SJSA1 (cell line): ENCODE data around the gene FAM171A2. TPM values are rescaled to one million over a fixed set of nuclear protein-coding genes. Genes with fewer than 3 reads are reported as not detected.

Experiments used
- DNase-seq, 2 experiments: peaks; one replicate each; pipeline ENCODE4 v3.0.0-alpha.2; 2015 to 2020; ENCODE audit warnings: low spot score in 2 of 2, low read depth in 1 of 2
- H3K27ac ChIP-seq: fragments of 250-450 bp; sonication (Bioruptor Pico); 2 replicates; pipeline ENCODE4 v1.5.1; 2020; ENCODE audit warnings: mild to moderate bottlenecking, moderate library complexity
- H3K27me3 ChIP-seq: fragments of 250-450 bp; sonication (Bioruptor Pico); replicated peaks from 2 replicates; pipeline ENCODE4 v1.5.1; 2020; ENCODE audit warnings: mild to moderate bottlenecking, moderate library complexity
- H3K36me3 ChIP-seq: fragments of 250-450 bp; sonication (Bioruptor Pico); 2 replicates; pipeline ENCODE4 v1.5.1; 2020; ENCODE audit warnings: mild to moderate bottlenecking
- H3K4me1 ChIP-seq: fragments of 250-450 bp; sonication (Bioruptor Pico); replicated peaks from 2 replicates; pipeline ENCODE4 v1.6.1; 2021; ENCODE audit warnings: mild to moderate bottlenecking
- H3K4me3 ChIP-seq: fragments of 250-450 bp; sonication (Bioruptor Pico); 2 replicates; pipeline ENCODE4 v1.5.1; 2020; ENCODE audit warnings: mild to moderate bottlenecking
- H3K9me3 ChIP-seq: fragments of 250-450 bp; sonication (Bioruptor Pico); replicated peaks from 2 replicates; pipeline ENCODE4 v1.5.1; 2020; ENCODE audit warnings: mild to moderate bottlenecking
- total RNA-seq: library from RNA; depleted of rRNA; stranded (reverse); fragments of >200 nt; shearing (Covaris generic); gene quantifications from 2 replicates; pipeline ENCODE4 v1.2.3, GENCODE V29; 2014

FAM171A2 gene
- total RNA-seq, 1 experiment from 2014 or later = 6.9 TPM

GRCh38 chr17:44314524-44314868, 49.2 kb downstream of the FAM171A2 start:
- DNase-seq = no peak
- H3K27ac ChIP-seq = no peak overlapping the region
- peaks cover 6% of the 10 kb centered on the region for H3K36me3 ChIP-seq
- H3K4me3 ChIP-seq = no peak overlapping the region
- H3K27me3 ChIP-seq = peaks cover 59% of the 10 kb centered on the region
- peaks cover 5% of the 10 kb centered on the region; the same call in 1 of the 2 replicates for H3K4me1 ChIP-seq
- H3K9me3 ChIP-seq = no peaks in the 10 kb centered on the region; the same call in 1 of the 2 replicates

GRCh38 chr17:44314031-44314430, 49.6 kb downstream of the FAM171A2 start:
- Histone ChIP-seq H3K4me3 (no peak overlapping the region), H3K9me3 (no peaks in the 10 kb centered on the region; the same call in 1 of the 2 replicates), H3K4me1 (peaks cover 5% of the 10 kb centered on the region; the same call in 1 of the 2 replicates), H3K36me3 (peaks cover 2% of the 10 kb centered on the region; the same call in 1 of the 2 replicates), H3K27ac (no peak overlapping the region), H3K27me3 (peaks cover 64% of the 10 kb centered on the region)
- DNase-seq = no peak

GRCh38 chr17:44312396-44313104, 51.1 kb downstream of the FAM171A2 start:
- Histone ChIP-seq H3K4me3 (no peak overlapping the region), H3K27ac (no peak overlapping the region), H3K9me3 (no peaks in the 10 kb centered on the region; the same call in 1 of the 2 replicates), H3K4me1 (peaks cover 7% of the 10 kb centered on the region; the same call in 1 of the 2 replicates), H3K36me3 (no peaks in the 10 kb centered on the region), H3K27me3 (peaks cover 65% of the 10 kb centered on the region)
- no peak for DNase-seq

GRCh38 chr17:44311562-44312181, 52.0 kb downstream of the FAM171A2 start:
- no peaks in the 10 kb centered on the region; the same call in 1 of the 2 replicates for H3K9me3 ChIP-seq
- peaks cover 7% of the 10 kb centered on the region; the same call in 1 of the 2 replicates for H3K4me1 ChIP-seq
- H3K36me3 ChIP-seq = no peaks in the 10 kb centered on the region
- no peak overlapping the region for H3K4me3 ChIP-seq
- H3K27me3 ChIP-seq = peaks cover 64% of the 10 kb centered on the region
- H3K27ac ChIP-seq = no peak overlapping the region
- DNase-seq = no peak

GRCh38 chr17:44310609-44311376, 52.9 kb downstream of the FAM171A2 start:
- Histone ChIP-seq H3K27ac (no peak overlapping the region), H3K4me3 (no peak overlapping the region), H3K36me3 (no peaks in the 10 kb centered on the region), H3K9me3 (no peaks in the 10 kb centered on the region; the same call in 1 of the 2 replicates), H3K4me1 (peaks cover 7% of the 10 kb centered on the region; the same call in 1 of the 2 replicates), H3K27me3 (peaks cover 62% of the 10 kb centered on the region)
- no peak for DNase-seq

GRCh38 chr17:44310188-44310587, 53.5 kb downstream of the FAM171A2 start:
- Histone ChIP-seq H3K4me1 (peaks cover 7% of the 10 kb centered on the region; the same call in 1 of the 2 replicates), H3K36me3 (no peaks in the 10 kb centered on the region), H3K27ac (no peak overlapping the region), H3K9me3 (no peaks in the 10 kb centered on the region; the same call in 1 of the 2 replicates), H3K4me3 (no peak overlapping the region), H3K27me3 (peaks cover 57% of the 10 kb centered on the region)
- DNase-seq = no peak

GRCh38 chr17:44309472-44309871, 54.2 kb downstream of the FAM171A2 start:
- Histone ChIP-seq H3K27me3 (peaks cover 56% of the 10 kb centered on the region), H3K36me3 (no peaks in the 10 kb centered on the region)
- DNase-seq = no peak

GRCh38 chr17:44308865-44309264, 54.8 kb downstream of the FAM171A2 start:
- H3K9me3 ChIP-seq = no peaks in the 10 kb centered on the region; the same call in 1 of the 2 replicates
- H3K27me3 ChIP-seq = peaks cover 54% of the 10 kb centered on the region
- no peak overlapping the region for H3K27ac ChIP-seq
- no peak for DNase-seq
- H3K4me1 ChIP-seq = 0 out of 2 replicates have a peak, but pooled peaks cover 3% of the 10 kb centered on the region
- H3K36me3 ChIP-seq = no peaks in the 10 kb centered on the region
- no peak overlapping the region for H3K4me3 ChIP-seq

More at GRCh38 chr17:44309472-44309871, 54.2 kb downstream of the FAM171A2 start:
- H3K4me3 ChIP-seq = no peak overlapping the region
- H3K27ac ChIP-seq = no peak overlapping the region
- H3K4me1 ChIP-seq = 0 out of 2 replicates have a peak, but pooled peaks cover 3% of the 10 kb centered on the region
- no peaks in the 10 kb centered on the region; the same call in 1 of the 2 replicates for H3K9me3 ChIP-seq

GRCh38 chr17:44308320-44308818, 55.3 kb downstream of the FAM171A2 start, which contains the start of gene RUNDC3A:
Gene RUNDC3A (plus strand): TSS chr17:44308601. CDS start chr17:44308833, 232 bp downstream.
- H3K27ac ChIP-seq = no peak within 1 kb of the TSS
- H3K4me1 ChIP-seq = 0 out of 2 replicates have a peak, but pooled peaks cover 3% of the 10 kb centered on the region
- H3K4me3 ChIP-seq = no peak within 1 kb of the TSS
- no peaks in the 10 kb centered on the region for H3K36me3 ChIP-seq
- no peaks in the 10 kb centered on the region; the same call in 1 of the 2 replicates for H3K9me3 ChIP-seq
- peak; percentile 52 to 84 for DNase-seq
- H3K27me3 ChIP-seq = peaks cover 53% of the 10 kb centered on the region

GRCh38 chr17:44307387-44308186, 56.1 kb downstream of the FAM171A2 start:
- no peak for DNase-seq
- Histone ChIP-seq H3K4me1 (0 out of 2 replicates have a peak, but pooled peaks cover 3% of the 10 kb centered on the region), H3K27ac (no peak overlapping the region), H3K4me3 (no peak overlapping the region), H3K27me3 (peaks cover 52% of the 10 kb centered on the region), H3K36me3 (no peaks in the 10 kb centered on the region), H3K9me3 (no peaks in the 10 kb centered on the region; the same call in 1 of the 2 replicates)

GRCh38 chr17:44304651-44305050, 59.0 kb downstream of the FAM171A2 start:
- H3K36me3 ChIP-seq = no peaks in the 10 kb centered on the region
- DNase-seq = no peak
- no peaks in the 10 kb centered on the region; the same call in 1 of the 2 replicates for H3K9me3 ChIP-seq
- 0 out of 2 replicates have a peak, but pooled peaks cover 3% of the 10 kb centered on the region for H3K4me1 ChIP-seq
- H3K4me3 ChIP-seq = no peak overlapping the region
- peaks cover 57% of the 10 kb centered on the region for H3K27me3 ChIP-seq
- H3K27ac ChIP-seq = no peak overlapping the region
